Naive thymus-derived CD8-positive, alpha-beta T cell (primary cell): ENCODE results near the gene MYOZ2. TPM values are rescaled to one million over a fixed set of nuclear protein-coding genes. Genes with fewer than 3 reads are reported as not detected.

ENCODE experiments used
- ATAC-seq, 2 donors: fragments of 150-1000 bp; cut with Tn5 transposase in 1 of 2; sonication (Bioruptor Pico), chemical (Tn5 transposase) in 1 of 2; 1 replicate in 1 of 2; 2 replicates in 1 of 2; pipeline ENCODE4 v1.10.0; 2021; ENCODE audit warnings: mild to moderate bottlenecking in 2 of 2, moderate library complexity in 2 of 2
- POLR2A ChIA-PET: fragments of 350-600 bp; sonication (Branson Sonifier 250); formaldehyde crosslinking; loops from one replicate; lab custom pipeline; 2021; ENCODE audit warnings: antibody characterized with exemption; lab: Charles Lee
- DNase-seq, 10 donors: peaks; one replicate each; pipeline versions ENCODE4 v3.0.0 to v3.0.0-alpha.2; 2020 to 2022
- H3K27ac Mint-ChIP-seq, 10 donors: one replicate each; pipeline ENCODE4 v1.8.0; 2020 to 2022; ENCODE audit warnings: mild to moderate bottlenecking in 10 of 10, mixed read lengths in 10 of 10, moderate library complexity in 4 of 10, inconsistent platforms in 1 of 10
- H3K27me3 Mint-ChIP-seq, 5 donors: one replicate each; pipeline ENCODE4 v1.8.0; 2021 to 2022; ENCODE audit warnings: mixed read lengths in 5 of 5
- H3K36me3 Mint-ChIP-seq, 3 donors: one replicate each; pipeline ENCODE4 v1.8.0; 2020 to 2022; ENCODE audit warnings: mixed read lengths in 3 of 3, mild to moderate bottlenecking in 2 of 3, inconsistent platforms in 1 of 3
- H3K4me1 Mint-ChIP-seq, 4 donors: one replicate each; pipeline ENCODE4 v1.8.0; 2021 to 2022; ENCODE audit warnings: mixed read lengths in 4 of 4
- H3K4me3 Mint-ChIP-seq, 10 donors: one replicate each; pipeline ENCODE4 v1.8.0; 2020 to 2022; ENCODE audit warnings: mild to moderate bottlenecking in 10 of 10, mixed read lengths in 10 of 10, moderate library complexity in 6 of 10, inconsistent platforms in 1 of 10
- H3K9me3 Mint-ChIP-seq, 9 donors: one replicate each; pipeline ENCODE4 v1.8.0; 2020 to 2022; ENCODE audit warnings: mixed read lengths in 9 of 9, mild to moderate bottlenecking in 3 of 9, inconsistent platforms in 1 of 9, moderate library complexity in 1 of 9
- polyA plus RNA-seq, 3 donors: library from polyadenylated mRNA; unstranded; fragments of 300-500 nt; fragmentation: Illumina TruSeq; gene quantifications; one replicate each; pipeline ENCODE4 v1.2.3, GENCODE V29; 2021
- total RNA-seq, 8 experiments: library from RNA in 2 of 8; stranded (reverse) in 2 of 8; gene quantifications; one replicate each; pipeline ENCODE4 v1.2.3 and lab custom pipeline; 2021 to 2026

Gene MYOZ2
- total and polyA plus RNA-seq, 5 experiments from 2014 or later = not detected

DNA sequence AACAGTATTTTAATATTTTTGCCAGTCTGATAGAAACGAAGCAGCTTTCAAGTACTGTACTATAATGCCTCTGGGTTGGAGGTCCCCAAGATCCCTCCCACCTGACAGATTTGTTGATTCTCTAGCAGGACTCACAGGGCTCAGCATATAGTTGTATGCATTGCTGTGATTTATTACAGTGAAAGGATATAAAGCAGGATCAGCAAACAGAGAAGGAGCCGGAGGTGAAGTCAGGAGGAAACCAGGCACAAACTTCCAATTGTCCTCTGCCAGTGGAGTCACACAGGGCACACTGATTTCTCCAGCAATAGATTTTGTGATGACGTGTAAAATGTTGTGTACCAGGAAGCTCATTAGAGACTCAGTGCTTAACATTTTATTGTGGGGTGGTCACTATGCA, 95.9 kb downstream of the MYOZ2 start:
- ATAC-seq (no peak), DNase-seq (no peak)
- Mint-ChIP-seq H3K9me3 (peaks cover 0 to 3% (median 0%) of the 10 kb centered on the region in 9 donors), H3K4me1 (peaks cover 24 to 81% (median 36%) of the 10 kb centered on the region in 4 donors), H3K27me3 (no peaks in the 10 kb centered on the region), H3K4me3 (no peak overlapping the region), H3K27ac (peak overlapping the region in 1 of 10 donors; percentile 41), H3K36me3 (peaks cover 11 to 39% (median 33%) of the 10 kb centered on the region in 3 donors)
- POLR2A ChIA-PET = no interaction called here

- ATAC-seq (no peak), DNase-seq (no peak)
- no peak overlapping the region for H3K27ac Mint-ChIP-seq
- peaks cover 0 to 3% (median 0%) of the 10 kb centered on the region in 9 donors for H3K9me3 Mint-ChIP-seq
- H3K4me3 Mint-ChIP-seq = no peak overlapping the region
- peaks cover 24 to 88% (median 38%) of the 10 kb centered on the region in 4 donors for H3K4me1 Mint-ChIP-seq
- POLR2A ChIA-PET = no interaction called here
- no peaks in the 10 kb centered on the region for H3K27me3 Mint-ChIP-seq
- peaks cover 15 to 43% (median 37%) of the 10 kb centered on the region in 3 donors for H3K36me3 Mint-ChIP-seq
Measured at GRCh38 chr4:119232286-119232685, 96.7 kb downstream of the MYOZ2 start.

- DNase-seq = no peak
- no peak for ATAC-seq
- POLR2A ChIA-PET = no interaction called here
- H3K4me1 Mint-ChIP-seq = peaks cover 22 to 88% (median 39%) of the 10 kb centered on the region in 4 donors
- H3K9me3 Mint-ChIP-seq = peaks cover 0 to 3% (median 0%) of the 10 kb centered on the region in 9 donors
- H3K4me3 Mint-ChIP-seq = no peak overlapping the region
- no peaks in the 10 kb centered on the region for H3K27me3 Mint-ChIP-seq
- peak overlapping the region in 4 of 10 donors; percentile 3 to 26 (median 16) for H3K27ac Mint-ChIP-seq
- H3K36me3 Mint-ChIP-seq = peaks cover 15 to 43% (median 39%) of the 10 kb centered on the region in 3 donors
Measured at GRCh38 chr4:119233191-119233590, 97.6 kb downstream of the MYOZ2 start.

GRCh38 chr4:119233750-119234149, 98.1 kb downstream of the MYOZ2 start:
- DNase-seq (no peak), ATAC-seq (peak; percentile 32 to 41)
- peaks cover 0 to 3% (median 0%) of the 10 kb centered on the region in 9 donors for H3K9me3 Mint-ChIP-seq
- H3K27ac Mint-ChIP-seq = peak overlapping the region in 5 of 10 donors; percentile 10 to 75 (median 41)
- peak overlapping the region in 9 of 10 donors; percentile 24 to 77 (median 47) for H3K4me3 Mint-ChIP-seq
- POLR2A ChIA-PET = no interaction called here
- peaks cover 15 to 46% (median 38%) of the 10 kb centered on the region in 3 donors for H3K36me3 Mint-ChIP-seq
- H3K4me1 Mint-ChIP-seq = peaks cover 22 to 86% (median 37%) of the 10 kb centered on the region in 4 donors
- no peaks in the 10 kb centered on the region for H3K27me3 Mint-ChIP-seq

DNA sequence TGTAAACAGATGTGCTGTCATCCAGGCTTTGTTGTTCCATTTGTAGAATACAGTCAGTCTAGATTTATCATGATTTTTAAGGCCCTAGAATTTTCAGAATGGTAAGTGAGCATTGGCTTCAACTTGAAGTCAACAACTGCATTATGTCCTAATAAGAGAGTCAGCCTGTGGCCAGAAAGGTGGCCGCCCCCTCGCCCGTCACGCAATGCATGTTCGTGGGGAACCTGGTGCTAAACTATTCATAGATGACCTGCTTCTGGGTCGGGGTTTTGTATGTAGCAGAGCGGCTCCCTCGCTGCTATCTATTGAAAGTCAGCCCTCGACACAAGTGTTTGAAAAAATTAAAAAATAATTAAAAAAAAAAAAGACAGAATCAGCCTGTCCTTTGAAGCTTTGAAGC, 101.6 kb downstream of the MYOZ2 start:
- H3K4me1 Mint-ChIP-seq = peaks cover 20 to 64% (median 25%) of the 10 kb centered on the region in 4 donors
- POLR2A ChIA-PET = no interaction called here
- peaks cover 11 to 59% (median 25%) of the 10 kb centered on the region in 3 donors for H3K36me3 Mint-ChIP-seq
- H3K27ac Mint-ChIP-seq = peak overlapping the region in 1 of 10 donors; percentile 6
- H3K27me3 Mint-ChIP-seq = no peaks in the 10 kb centered on the region
- no peak overlapping the region for H3K4me3 Mint-ChIP-seq
- H3K9me3 Mint-ChIP-seq = peaks cover 0 to under 1% (median 0%) of the 10 kb centered on the region in 9 donors
- DNase-seq = no peak
- ATAC-seq = no peak

Other genes with a start within 250 kb of the MYOZ2 start
- gene SYNPO2, start 247.0 kb upstream of the MYOZ2 start, total RNA-seq = 1 to 10 TPM in 1 of 2 experiments, under 1 TPM in 1; 0.99 to 1.0 TPM
- under 1 TPM in 2 of 3 donors, not detected in 1; 0.15 to 0.31 TPM for gene SYNPO2, start 247.0 kb upstream of the MYOZ2 start, polyA plus RNA-seq
- gene USP53, start 76.9 kb downstream of the MYOZ2 start, total RNA-seq = 10 to 100 TPM; 29.5 to 31.3 TPM
- gene USP53, start 76.9 kb downstream of the MYOZ2 start, polyA plus RNA-seq = 10 to 100 TPM in 2 of 3 donors, 1 to 10 TPM in 1; 6.5 to 23.5 (median 12.5) TPM
- under 1 TPM; 0.14 to 0.47 TPM for gene FABP2, start 186.3 kb downstream of the MYOZ2 start, total RNA-seq
- under 1 TPM in 2 of 3 donors, not detected in 1; 0.09 to 0.16 TPM for gene FABP2, start 186.3 kb downstream of the MYOZ2 start, polyA plus RNA-seq